Parathyroid adenoma (tissue), 2 donors: Measurements from ENCODE around the gene MAN1A2.

Experiments used
- H2AFZ ChIP-seq: fragments of 300-600 bp; sonication (generic); one replicate; pipeline ENCODE4 v1.7.0; 2017; ENCODE audit warnings: antibody characterized with exemption, mild to moderate bottlenecking
- H3K27ac ChIP-seq: fragments of 300-600 bp; sonication (generic); one replicate; pipeline ENCODE4 v1.7.0; 2017
- H3K27me3 ChIP-seq: fragments of 300-600 bp; sonication (generic); one replicate; pipeline ENCODE4 v1.7.0; 2017; ENCODE audit warnings: low read length; ENCODE audit not compliant: control insufficient read depth, insufficient read depth
- H3K36me3 ChIP-seq: fragments of 300-600 bp; sonication (generic); one replicate; pipeline ENCODE4 v1.7.0; 2017; ENCODE audit warnings: low read length; ENCODE audit not compliant: control insufficient read depth, insufficient read depth
- H3K4me1 ChIP-seq: fragments of 300-600 bp; sonication (generic); one replicate; pipeline ENCODE4 v1.7.0; 2017; ENCODE audit warnings: control low read depth
- H3K4me2 ChIP-seq: fragments of 300-600 bp; sonication (generic); one replicate; pipeline ENCODE4 v1.7.0; 2017; ENCODE audit warnings: low read length
- H3K4me3 ChIP-seq: fragments of 300-600 bp; sonication (generic); one replicate; pipeline ENCODE4 v1.7.0; 2017; ENCODE audit warnings: low read depth, low read length
- H3K79me2 ChIP-seq: fragments of 300-600 bp; sonication (generic); one replicate; pipeline ENCODE4 v1.7.0; 2017; ENCODE audit warnings: control low read depth
- H3K9ac ChIP-seq: fragments of 300-600 bp; sonication (generic); one replicate; pipeline ENCODE4 v1.7.0; 2017; ENCODE audit warnings: mild to moderate bottlenecking
- H3K9me3 ChIP-seq: fragments of 300-600 bp; sonication (generic); one replicate; pipeline ENCODE4 v1.7.0; 2017; ENCODE audit warnings: low read length; ENCODE audit not compliant: control insufficient read depth
- CTCF ChIP-seq: fragments of 300-600 bp; sonication (generic); IDR thresholded peaks from one replicate; pipeline ENCODE4 v1.7.0; 2017; ENCODE audit warnings: antibody characterized with exemption, mild to moderate bottlenecking
- donor health status: primary hyperparathyroidism.

Gene MAN1A2

GRCh38 chr1:117362986-117363385 lies 4.3 kb upstream of the MAN1A2 start:
- no peak overlapping the region for H2AFZ ChIP-seq
- H3K4me3 ChIP-seq, result no peak overlapping the region
- no peak for TF ChIP-seq CTCF
- H3K4me1 ChIP-seq, result no peaks in the 10 kb centered on the region
- H3K9ac ChIP-seq, result no peak overlapping the region
- H3K4me2 ChIP-seq, result no peak overlapping the region
- H3K36me3 ChIP-seq, result no peaks in the 10 kb centered on the region
- no peaks in the 10 kb centered on the region for H3K9me3 ChIP-seq
- H3K27ac ChIP-seq, result no peak overlapping the region
- H3K27me3 ChIP-seq, result no peaks in the 10 kb centered on the region
- peaks cover 4% of the 10 kb centered on the region for H3K79me2 ChIP-seq

GRCh38 chr1:117363571-117364048 lies 3.6 kb upstream of the MAN1A2 start:
- no peak overlapping the region for H3K4me2 ChIP-seq
- no peaks in the 10 kb centered on the region for H3K9me3 ChIP-seq
- no peak overlapping the region for H3K4me3 ChIP-seq
- no peak overlapping the region for H3K9ac ChIP-seq
- H3K27me3 ChIP-seq, result no peaks in the 10 kb centered on the region
- H3K79me2 ChIP-seq, result peaks cover 4% of the 10 kb centered on the region
- no peak overlapping the region for H3K27ac ChIP-seq
- H3K36me3 ChIP-seq, result no peaks in the 10 kb centered on the region
- no peak for TF ChIP-seq CTCF
- H2AFZ ChIP-seq, result no peak overlapping the region
- H3K4me1 ChIP-seq, result no peaks in the 10 kb centered on the region

GRCh38 chr1:117364240-117364639 lies 3.0 kb upstream of the MAN1A2 start:
- Histone ChIP-seq H3K4me2 (no peak overlapping the region), H3K9ac (no peak overlapping the region), H3K9me3 (no peaks in the 10 kb centered on the region), H3K4me1 (no peaks in the 10 kb centered on the region), H2AFZ (no peak overlapping the region), H3K27ac (no peak overlapping the region), H3K36me3 (no peaks in the 10 kb centered on the region), H3K4me3 (no peak overlapping the region), H3K79me2 (peaks cover 4% of the 10 kb centered on the region), H3K27me3 (no peaks in the 10 kb centered on the region)
- TF ChIP-seq CTCF, result no peak

- Histone ChIP-seq H3K27me3 (no peaks in the 10 kb centered on the region), H3K4me3 (peak overlapping the region; percentile 83), H3K79me2 (peaks cover 4% of the 10 kb centered on the region), H3K27ac (peak overlapping the region; percentile 91), H3K36me3 (no peaks in the 10 kb centered on the region), H2AFZ (peak overlapping the region; percentile 89), H3K4me2 (peak overlapping the region; percentile 92), H3K4me1 (no peaks in the 10 kb centered on the region), H3K9me3 (no peaks in the 10 kb centered on the region), H3K9ac (no peak overlapping the region)
- TF ChIP-seq CTCF, result no peak
These were observed 1.7 kb upstream of the MAN1A2 start for GRCh38 chr1:117365350-117366176.
